Measurements from ENCODE around the gene CD52. TPM values are rescaled to one million over a fixed set of nuclear protein-coding genes. Genes with fewer than 3 reads are reported as not detected.
"Not testable (repeated sequence)": the region's sequence is repeated elsewhere in the genome, so short reads cannot be mapped to it uniquely, and the experiment has no call there.

CD52 gene
- total RNA-seq, 1 experiment from 2014 or later = not detected

GRCh38 chr1:26305667-26306289 is 12.0 kb upstream of the CD52 start:
- peaks cover 4% of the 10 kb centered on the region for H3K4me1 ChIP-seq (ENCODE audit: insufficient read depth, low read length, poor library complexity, severe bottlenecking)
- H3K36me3 ChIP-seq (ENCODE audit: insufficient read depth, low read length, poor library complexity, severe bottlenecking) = no peaks in the 10 kb centered on the region
- no peaks in the 10 kb centered on the region for H3K9me3 ChIP-seq (ENCODE audit: low read depth, low read length, poor library complexity, severe bottlenecking)
- ChIA-PET CTCF (no interaction called here), POLR2A (ENCODE audit: low non-redundant PET) (no interaction called here)
- H3K4me3 ChIP-seq (ENCODE audit: low read depth, low read length, poor library complexity, severe bottlenecking) = peak overlapping the region; percentile 83
- intact Hi-C loops (cut with micrococcal nuclease; ENCODE audit: unreplicated experiment) = no loop called here
- DNase-seq (ENCODE audit: low spot score) = no peak
- BruUV-seq (replicated peaks) = TSS peak; percentile 76
- peak overlapping the region; percentile 66 for H3K27ac ChIP-seq (ENCODE audit: low read depth, low read length, poor library complexity, severe bottlenecking)
- H3K27me3 ChIP-seq (replicated peaks; ENCODE audit: insufficient read depth, low read depth, low read length, poor library complexity) = no peaks in the 10 kb centered on the region
- no peak for TF ChIP-seq EZH2 (IDR thresholded peaks at IDR 0.05; ENCODE audit: borderline replicate concordance, low read depth, low read length, poor library complexity, severe bottlenecking)

DNA sequence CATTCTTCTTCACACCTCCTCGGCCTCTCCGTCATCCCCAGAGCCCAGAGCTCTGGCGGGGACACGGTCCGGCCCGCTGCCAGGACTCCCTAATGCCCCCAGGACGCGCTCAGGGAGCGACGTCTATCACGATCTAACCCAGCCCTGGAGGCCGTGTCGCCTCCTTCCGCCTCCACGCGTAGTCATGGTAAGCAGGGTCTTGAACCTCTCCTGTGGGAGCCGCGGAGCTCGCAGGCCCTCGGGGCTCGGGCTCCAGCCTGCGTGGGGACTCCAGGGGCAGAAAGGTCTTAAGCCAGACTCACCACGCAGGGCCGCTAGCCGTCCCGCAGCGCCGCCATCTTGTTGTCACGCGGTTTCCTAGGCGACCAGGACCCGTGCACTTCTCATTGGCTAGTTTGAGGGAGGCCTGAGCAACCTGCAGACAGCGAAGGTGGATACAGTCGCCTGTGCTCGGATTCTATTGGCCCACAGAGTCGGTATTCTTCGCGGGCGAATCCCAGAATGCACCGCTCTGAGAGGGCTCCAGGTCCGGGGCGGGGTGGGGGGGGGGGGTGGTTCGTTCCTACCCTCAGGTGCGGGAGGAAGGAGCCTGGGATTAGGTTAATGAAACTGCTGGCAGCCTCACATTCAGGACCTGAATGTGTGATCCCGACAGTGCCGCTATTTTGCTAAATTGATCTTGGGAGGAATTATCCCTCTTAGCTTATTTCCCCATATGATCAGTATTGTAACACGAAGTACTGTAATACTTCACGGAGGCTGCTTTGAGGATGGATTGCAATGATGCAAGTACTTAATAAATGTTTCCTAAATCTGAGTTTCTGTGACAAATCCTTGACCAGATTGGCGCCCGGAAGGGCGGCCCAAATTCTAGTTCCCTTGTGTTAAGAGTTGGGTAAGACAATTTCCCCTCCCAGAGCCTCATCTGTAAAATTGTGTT is 11.2 kb upstream of the CD52 start, which contains the start of gene UBXN11:
Gene UBXN11, minus strand, starts transcription at position 347 of the 940 bp plus-strand sequence. CDS start 3,753 bp downstream, outside the sequence.
- H3K9me3 ChIP-seq (ENCODE audit: low read depth, low read length, poor library complexity, severe bottlenecking) = no peaks in the 10 kb centered on the region
- intact Hi-C loops (cut with micrococcal nuclease; ENCODE audit: unreplicated experiment) = no loop called here
- BruUV-seq (replicated peaks) = no TSS peak
- DNase-seq (ENCODE audit: low spot score) = peak; percentile 97
- peak within 1 kb of the TSS; percentile 66 for H3K27ac ChIP-seq (ENCODE audit: low read depth, low read length, poor library complexity, severe bottlenecking)
- ChIA-PET POLR2A (ENCODE audit: low non-redundant PET) (no interaction called here), CTCF (no interaction called here)
- no peak for TF ChIP-seq CTCF (conservative IDR thresholded peaks at IDR 0.05; ENCODE audit: low read depth, low read length)
- TF ChIP-seq EZH2 (IDR thresholded peaks at IDR 0.05; ENCODE audit: borderline replicate concordance, low read depth, low read length, poor library complexity, severe bottlenecking) = no peak
- H3K4me1 ChIP-seq (ENCODE audit: insufficient read depth, low read length, poor library complexity, severe bottlenecking) = peaks cover 4% of the 10 kb centered on the region
- H3K4me3 ChIP-seq (ENCODE audit: low read depth, low read length, poor library complexity, severe bottlenecking) = peak within 1 kb of the TSS; percentile 83
- H3K27me3 ChIP-seq (replicated peaks; ENCODE audit: insufficient read depth, low read depth, low read length, poor library complexity) = no peaks in the 10 kb centered on the region
- H3K36me3 ChIP-seq (ENCODE audit: insufficient read depth, low read length, poor library complexity, severe bottlenecking) = no peaks in the 10 kb centered on the region

DNA sequence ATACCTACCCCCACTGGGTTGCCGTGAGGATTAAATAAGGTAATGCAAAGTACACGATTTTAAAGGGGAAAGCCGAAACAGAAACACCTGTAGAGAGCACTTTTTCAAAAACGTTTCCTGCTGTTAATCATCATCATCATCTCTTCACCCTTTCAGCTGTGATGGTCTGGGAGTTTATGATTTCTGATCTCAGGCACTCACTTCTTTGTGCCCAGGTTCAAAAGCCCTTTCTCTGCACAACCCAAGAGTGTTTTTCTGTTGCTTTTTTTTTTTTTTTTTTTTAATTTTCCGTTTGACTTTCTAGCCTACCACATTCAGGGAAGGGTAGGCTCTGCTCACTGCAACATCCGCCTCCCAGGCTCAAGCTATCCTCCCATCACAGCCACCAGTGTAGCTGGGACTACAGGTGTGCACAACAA is 10.4 kb upstream of the CD52 start:
- H3K27ac ChIP-seq (ENCODE audit: low read depth, low read length, poor library complexity, severe bottlenecking) = no peak overlapping the region
- H3K36me3 ChIP-seq (ENCODE audit: insufficient read depth, low read length, poor library complexity, severe bottlenecking) = no peaks in the 10 kb centered on the region
- no peaks in the 10 kb centered on the region for H3K27me3 ChIP-seq (replicated peaks; ENCODE audit: insufficient read depth, low read depth, low read length, poor library complexity)
- intact Hi-C loops (cut with micrococcal nuclease; ENCODE audit: unreplicated experiment) = no loop called here
- ChIA-PET CTCF (no interaction called here), POLR2A (ENCODE audit: low non-redundant PET) (no interaction called here)
- TF ChIP-seq CTCF (conservative IDR thresholded peaks at IDR 0.05; ENCODE audit: low read depth, low read length) = no peak
- TF ChIP-seq EZH2 (IDR thresholded peaks at IDR 0.05; ENCODE audit: borderline replicate concordance, low read depth, low read length, poor library complexity, severe bottlenecking) = no peak
- peaks cover 4% of the 10 kb centered on the region for H3K4me1 ChIP-seq (ENCODE audit: insufficient read depth, low read length, poor library complexity, severe bottlenecking)
- no peak for DNase-seq (ENCODE audit: low spot score)
- peak overlapping the region; percentile 83 for H3K4me3 ChIP-seq (ENCODE audit: low read depth, low read length, poor library complexity, severe bottlenecking)
- H3K9me3 ChIP-seq (ENCODE audit: low read depth, low read length, poor library complexity, severe bottlenecking) = no peaks in the 10 kb centered on the region
- no TSS peak for BruUV-seq (replicated peaks)

DNA sequence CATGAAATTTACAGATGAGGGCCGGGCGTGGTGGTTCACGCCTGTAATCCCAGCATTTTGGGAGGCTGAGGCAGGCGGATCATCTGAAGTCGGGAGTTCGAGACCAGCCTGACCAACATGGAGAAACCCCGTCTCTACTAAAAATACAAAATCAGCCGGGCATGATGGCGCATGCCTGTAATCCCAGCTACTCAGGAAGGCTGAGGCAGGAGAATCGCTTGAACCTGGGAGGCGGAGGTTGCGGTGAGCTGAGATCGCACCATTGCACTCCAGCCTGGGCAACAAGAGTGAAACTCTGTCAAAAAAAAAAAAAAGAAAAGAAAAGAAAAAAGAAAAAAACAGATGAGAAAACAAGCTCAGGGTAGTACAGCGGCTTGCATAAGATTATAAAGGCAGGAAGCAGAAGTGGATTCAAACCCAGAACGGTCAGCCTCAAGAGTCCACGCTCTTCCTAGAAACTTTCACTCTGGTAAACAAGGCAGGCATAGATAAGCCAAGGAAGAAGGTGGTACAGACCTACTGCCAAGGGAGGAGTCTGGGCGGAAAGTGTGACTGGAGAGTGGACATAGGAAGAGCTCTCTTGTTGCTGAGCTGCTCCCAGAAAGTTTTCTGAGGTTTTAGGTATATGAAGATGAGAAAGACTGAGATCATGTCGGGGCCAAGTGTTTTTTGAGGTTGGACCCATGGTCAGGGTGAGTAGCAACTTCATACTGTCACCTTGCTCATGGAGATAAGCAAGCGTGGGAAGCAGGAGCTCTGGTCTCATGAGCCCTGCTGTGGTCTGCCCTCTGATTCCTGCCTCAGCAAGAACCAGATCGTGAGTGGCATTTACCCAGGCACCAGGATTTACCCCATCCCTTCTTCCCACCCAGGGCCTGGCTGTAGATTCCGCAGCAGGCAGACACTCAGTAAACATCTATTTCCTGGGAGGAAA is 9.5 kb upstream of the CD52 start:
- H3K4me1 ChIP-seq (ENCODE audit: insufficient read depth, low read length, poor library complexity, severe bottlenecking); intact Hi-C loops (cut with micrococcal nuclease; ENCODE audit: unreplicated experiment); POLR2A ChIA-PET (ENCODE audit: low non-redundant PET); H3K9me3 ChIP-seq (ENCODE audit: low read depth, low read length, poor library complexity, severe bottlenecking); BruUV-seq (replicated peaks); CTCF ChIA-PET; DNase-seq (ENCODE audit: low spot score); H3K36me3 ChIP-seq (ENCODE audit: insufficient read depth, low read length, poor library complexity, severe bottlenecking); H3K27ac ChIP-seq (ENCODE audit: low read depth, low read length, poor library complexity, severe bottlenecking); H3K4me3 ChIP-seq (ENCODE audit: low read depth, low read length, poor library complexity, severe bottlenecking); H3K27me3 ChIP-seq (replicated peaks; ENCODE audit: insufficient read depth, low read depth, low read length, poor library complexity): not testable (repeated sequence)

Data from A673 (cell line).